GDM1 (cell line): Measurements from ENCODE around the gene DENND10.
A peak's percentile ranks its signal among the peaks of the same experiment; 100 is the strongest.
"Not testable (repeated sequence)": the region's sequence is repeated elsewhere in the genome, so short reads cannot be mapped to it uniquely, and the experiment has no call there.

ENCODE experiments used
- DNase-seq: peaks from one replicate; lab custom pipeline; 2025; lab: John Stamatoyannopoulos, UW

DENND10 gene

GRCh38 chr10:119174109-119174508 lies 70.2 kb downstream of the DENND10 start:
- no peak for DNase-seq

- DNase-seq, result no peak
Observed at GRCh38 chr10:119176166-119176565, 72.3 kb downstream of the DENND10 start.

- DNase-seq, result no peak
Observed at GRCh38 chr10:119177708-119178371, 73.9 kb downstream of the DENND10 start.

GRCh38 chr10:119178372-119179119 lies 74.6 kb downstream of the DENND10 start, which contains the start of gene PRDX3:
TSS of gene PRDX3 (minus strand) at chr10:119178812. CDS start at chr10:119178790, 22 bp downstream.
- DNase-seq, result peak; percentile 89

GRCh38 chr10:119180850-119181400 lies 77.0 kb downstream of the DENND10 start:
- not testable (repeated sequence) for DNase-seq

GRCh38 chr10:119183664-119184412 lies 79.9 kb downstream of the DENND10 start:
- DNase-seq, result no peak
